ENCODE data around the gene TNFSF12.
"Not testable (repeated sequence)": the region's sequence is repeated elsewhere in the genome, so short reads cannot be mapped to it uniquely, and the experiment has no call there.

The TNFSF12 gene

GRCh38 chr17:7587420-7588151 lies 38.7 kb downstream of the TNFSF12 start:
- DNase-seq (ENCODE audit: low spot score) = no peak

DNA sequence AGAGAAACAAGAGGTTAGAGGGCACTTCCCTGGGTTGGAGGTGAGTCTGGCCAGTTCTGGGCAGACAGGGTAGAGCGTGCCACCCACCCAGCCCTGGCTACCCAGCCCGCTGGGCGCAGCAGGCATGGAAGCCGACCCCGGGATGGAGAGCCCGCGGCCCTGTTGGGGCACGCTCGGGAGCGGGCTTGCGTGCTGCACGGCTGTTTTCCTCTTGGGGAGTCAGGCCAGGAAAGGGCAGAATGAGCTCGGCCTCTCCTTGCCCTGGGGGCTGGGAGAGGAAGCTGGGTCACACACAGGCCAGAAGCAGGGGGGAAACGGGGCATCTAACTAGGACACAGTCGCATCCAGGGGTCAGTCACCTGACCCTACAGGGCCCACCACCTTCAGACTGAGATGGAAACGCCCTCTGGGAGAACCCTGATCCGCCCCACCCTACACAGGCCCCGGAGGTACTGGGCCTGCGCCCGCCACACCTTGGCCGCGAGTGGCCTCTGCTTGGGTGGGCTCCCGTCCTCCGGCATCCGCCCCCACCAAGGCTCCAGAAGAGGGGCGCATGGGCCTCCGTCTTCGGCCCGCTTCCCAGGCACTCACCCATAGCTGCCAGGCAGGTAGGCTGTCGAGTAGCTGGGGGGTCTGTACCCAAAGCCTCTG lies 39.8 kb downstream of the TNFSF12 start:
- no peak for DNase-seq (ENCODE audit: low spot score)

DNA sequence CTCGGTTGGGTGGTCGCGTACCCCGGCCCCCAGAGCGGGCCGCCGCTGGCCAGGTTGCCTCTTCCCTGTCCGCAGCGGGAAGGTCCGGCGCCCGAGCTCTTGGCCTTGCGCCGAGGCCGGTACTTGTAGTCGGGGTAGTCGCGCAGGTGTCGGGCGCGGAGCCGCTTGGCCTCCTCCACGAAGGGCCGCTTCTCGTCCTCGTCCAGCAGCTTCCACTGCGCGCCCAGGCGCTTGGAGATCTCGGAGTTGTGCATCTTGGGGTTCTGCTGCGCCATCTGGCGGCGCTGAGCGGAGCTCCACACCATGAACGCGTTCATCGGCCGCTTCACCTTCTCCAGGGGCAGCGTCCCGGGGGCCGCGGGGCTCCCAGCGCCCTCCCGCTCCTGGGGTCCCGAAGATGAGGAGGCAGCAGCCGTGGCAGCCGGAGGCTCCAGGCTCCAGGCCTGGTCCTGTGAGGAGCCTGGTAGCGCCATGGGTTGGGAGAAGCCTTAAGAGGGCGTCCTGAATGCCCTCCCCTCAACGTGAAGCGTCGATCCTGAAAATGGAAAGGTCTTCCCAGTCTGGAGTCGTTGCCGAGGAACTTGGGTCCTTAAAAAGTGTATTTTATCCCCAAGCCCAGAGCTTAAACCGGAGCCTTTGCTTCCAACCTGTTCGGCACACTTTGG lies 40.5 kb downstream of the TNFSF12 start:
- peak; percentile 65 for DNase-seq (ENCODE audit: low spot score)

- no peak for DNase-seq (ENCODE audit: low spot score)
Observed at GRCh38 chr17:7589891-7590691, 41.2 kb downstream of the TNFSF12 start, which contains the start of gene SOX15. TSS of gene SOX15 (minus strand) at chr17:7590094. CDS start at chr17:7589676, 418 bp downstream.

DNA sequence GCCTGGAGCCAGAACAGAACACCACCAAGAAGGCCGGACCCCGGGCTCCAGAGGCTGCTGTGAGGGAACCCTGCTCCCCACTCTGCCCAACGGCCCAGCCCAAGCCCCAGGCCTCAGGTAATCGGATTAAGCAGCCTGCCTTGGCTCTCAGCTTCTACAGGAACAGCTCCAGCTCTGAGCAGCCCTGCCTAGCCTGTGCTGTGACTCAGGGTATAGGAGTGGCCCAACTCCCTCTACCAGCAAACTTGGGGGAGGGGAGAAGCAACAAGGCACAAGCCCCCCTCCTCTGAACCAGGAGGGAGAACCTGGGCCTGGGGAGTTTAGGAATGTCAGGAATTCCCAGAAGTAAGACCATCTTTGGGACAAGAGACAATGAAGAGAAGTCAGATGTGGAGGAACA lies 41.9 kb downstream of the TNFSF12 start:
- no peak for DNase-seq (ENCODE audit: low spot score)

- no peak for DNase-seq (ENCODE audit: low spot score)
Observed at GRCh38 chr17:7591596-7591995, 42.7 kb downstream of the TNFSF12 start.

DNA sequence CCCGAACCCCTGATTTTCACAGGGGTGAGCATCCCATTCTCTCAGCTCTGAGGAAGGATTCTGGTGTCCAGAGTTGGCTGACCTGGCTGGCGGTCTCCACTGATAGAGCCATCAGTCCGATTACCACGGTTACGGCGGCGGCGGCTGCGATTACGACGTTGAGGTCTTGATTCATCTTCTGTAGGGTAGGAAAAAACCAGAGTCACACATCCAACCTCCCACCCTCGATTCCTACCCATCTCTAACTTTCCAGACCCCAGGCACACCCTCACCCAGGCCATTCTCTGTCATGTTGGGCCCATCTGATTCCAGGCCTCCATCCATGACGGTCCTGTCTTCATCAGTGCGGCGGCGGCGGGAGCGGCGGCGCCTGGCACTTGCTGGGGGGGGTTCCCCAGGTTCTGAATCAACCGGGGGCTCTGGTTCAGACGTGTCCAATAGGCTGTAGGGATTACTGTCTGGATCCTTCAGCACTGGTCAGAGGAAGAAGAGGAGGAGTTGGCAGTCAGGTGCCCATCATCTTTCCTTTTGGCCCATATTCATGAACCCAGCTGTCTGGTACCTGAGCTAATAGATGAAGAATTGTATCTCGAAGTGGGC lies 43.7 kb downstream of the TNFSF12 start:
- no peak for DNase-seq (ENCODE audit: low spot score)

- no peak for DNase-seq (ENCODE audit: low spot score)
Observed at GRCh38 chr17:7593296-7593695, 44.4 kb downstream of the TNFSF12 start.

GRCh38 chr17:7597561-7597960 lies 48.7 kb downstream of the TNFSF12 start:
- DNase-seq (ENCODE audit: low spot score) = not testable (repeated sequence)

DNA sequence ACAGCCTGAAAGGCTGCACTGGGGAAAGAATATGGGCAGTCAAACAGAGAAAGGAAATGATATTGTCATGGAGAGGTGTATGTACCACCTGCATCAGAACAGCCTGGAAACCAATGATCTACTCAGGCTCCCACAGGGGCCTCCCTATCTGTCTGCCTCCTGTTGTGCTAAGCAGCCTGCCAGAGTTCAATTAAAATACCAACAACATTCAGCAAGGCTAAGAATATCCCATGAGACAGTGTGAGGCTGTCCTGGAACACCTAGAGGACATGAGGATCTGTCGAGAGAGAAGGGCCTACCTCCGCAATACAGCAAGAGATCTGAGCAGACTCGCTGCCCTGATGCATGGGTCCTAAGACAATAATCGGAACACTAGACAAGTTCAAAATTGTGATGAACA lies 57.4 kb downstream of the TNFSF12 start:
- DNase-seq (ENCODE audit: low spot score) = no peak
